ENCODE results near the gene SNX5.

Gene SNX5

GRCh38 chr20:17936761-17937732 lies 31.5 kb downstream of the SNX5 start:
- no peak overlapping the region for H3K4me3 ChIP-seq (ENCODE audit: low read length)
- H3K36me3 ChIP-seq (ENCODE audit: insufficient read depth, low read length) = peaks cover 19% of the 10 kb centered on the region
- peaks cover 50% of the 10 kb centered on the region for H3K4me1 ChIP-seq (ENCODE audit: insufficient read depth, low read length)
- H3K9ac ChIP-seq (ENCODE audit: low read depth, low read length) = no peak overlapping the region
- no peak overlapping the region for H3K27ac ChIP-seq (ENCODE audit: low read depth, low read length)
- peaks cover 9% of the 10 kb centered on the region; the same call in 1 of the 2 replicates for H3K27me3 ChIP-seq (ENCODE audit: insufficient read depth, low read length)
- no peaks in the 10 kb centered on the region for H3K9me3 ChIP-seq (ENCODE audit: insufficient read depth, low read depth, low read length)
- 57% methylated on average over 18 of the region's 19 CpGs for WGBS

- Histone ChIP-seq H3K27me3 (ENCODE audit: insufficient read depth, low read length) (peaks cover 9% of the 10 kb centered on the region; the same call in 1 of the 2 replicates), H3K9ac (ENCODE audit: low read depth, low read length) (no peak overlapping the region), H3K4me1 (ENCODE audit: insufficient read depth, low read length) (peaks cover 50% of the 10 kb centered on the region), H3K9me3 (ENCODE audit: insufficient read depth, low read depth, low read length) (no peaks in the 10 kb centered on the region), H3K27ac (ENCODE audit: low read depth, low read length) (no peak overlapping the region), H3K4me3 (ENCODE audit: low read length) (no peak overlapping the region), H3K36me3 (ENCODE audit: insufficient read depth, low read length) (peaks cover 12% of the 10 kb centered on the region)
- 67% methylated on average over 8 of the region's 8 CpGs for WGBS
Observed at GRCh38 chr20:17936286-17936760, 32.3 kb downstream of the SNX5 start.

GRCh38 chr20:17935761-17936160 lies 32.8 kb downstream of the SNX5 start:
- Histone ChIP-seq H3K27ac (ENCODE audit: low read depth, low read length) (no peak overlapping the region), H3K9me3 (ENCODE audit: insufficient read depth, low read depth, low read length) (no peaks in the 10 kb centered on the region), H3K4me3 (ENCODE audit: low read length) (no peak overlapping the region), H3K9ac (ENCODE audit: low read depth, low read length) (no peak overlapping the region), H3K4me1 (ENCODE audit: insufficient read depth, low read length) (peaks cover 50% of the 10 kb centered on the region), H3K36me3 (ENCODE audit: insufficient read depth, low read length) (peaks cover 6% of the 10 kb centered on the region), H3K27me3 (ENCODE audit: insufficient read depth, low read length) (peaks cover 9% of the 10 kb centered on the region; the same call in 1 of the 2 replicates)
- WGBS = 94% methylated on average over 8 of the region's 9 CpGs

- Histone ChIP-seq H3K9ac (ENCODE audit: low read depth, low read length) (no peak overlapping the region), H3K27me3 (ENCODE audit: insufficient read depth, low read length) (peaks cover 9% of the 10 kb centered on the region; the same call in 1 of the 2 replicates), H3K36me3 (ENCODE audit: insufficient read depth, low read length) (peaks cover under 1% of the 10 kb centered on the region; the same call in 1 of the 2 replicates), H3K27ac (ENCODE audit: low read depth, low read length) (no peak overlapping the region), H3K4me3 (ENCODE audit: low read length) (no peak overlapping the region), H3K4me1 (ENCODE audit: insufficient read depth, low read length) (peaks cover 49% of the 10 kb centered on the region), H3K9me3 (ENCODE audit: insufficient read depth, low read depth, low read length) (no peaks in the 10 kb centered on the region)
- WGBS = 93% methylated on average over 3 of the region's 3 CpGs
Observed at GRCh38 chr20:17935186-17935585, 33.4 kb downstream of the SNX5 start.

GRCh38 chr20:17934141-17934862 lies 34.3 kb downstream of the SNX5 start:
- Histone ChIP-seq H3K4me3 (ENCODE audit: low read length) (0 out of 2 replicates have a peak overlapping the region, but pooled peaks have one; percentile 8), H3K36me3 (ENCODE audit: insufficient read depth, low read length) (no peaks in the 10 kb centered on the region), H3K4me1 (ENCODE audit: insufficient read depth, low read length) (peaks cover 41% of the 10 kb centered on the region), H3K9me3 (ENCODE audit: insufficient read depth, low read depth, low read length) (no peaks in the 10 kb centered on the region), H3K27me3 (ENCODE audit: insufficient read depth, low read length) (peaks cover 9% of the 10 kb centered on the region; the same call in 1 of the 2 replicates), H3K9ac (ENCODE audit: low read depth, low read length) (no peak overlapping the region), H3K27ac (ENCODE audit: low read depth, low read length) (peak overlapping the region; percentile 34; the same call in 1 of the 2 replicates)
- WGBS = 36% methylated on average over 16 of the region's 16 CpGs

- Histone ChIP-seq H3K27me3 (ENCODE audit: insufficient read depth, low read length) (peaks cover 9% of the 10 kb centered on the region; the same call in 1 of the 2 replicates), H3K9me3 (ENCODE audit: insufficient read depth, low read depth, low read length) (no peaks in the 10 kb centered on the region), H3K27ac (ENCODE audit: low read depth, low read length) (no peak overlapping the region; the same call in 1 of the 2 replicates), H3K4me1 (ENCODE audit: insufficient read depth, low read length) (peaks cover 36% of the 10 kb centered on the region), H3K36me3 (ENCODE audit: insufficient read depth, low read length) (no peaks in the 10 kb centered on the region), H3K9ac (ENCODE audit: low read depth, low read length) (no peak overlapping the region), H3K4me3 (ENCODE audit: low read length) (no peak overlapping the region)
- WGBS = 41% methylated on average over 5 of the region's 5 CpGs
Observed at GRCh38 chr20:17933711-17934110, 34.9 kb downstream of the SNX5 start.

- Histone ChIP-seq H3K4me1 (ENCODE audit: insufficient read depth, low read length) (peaks cover 32% of the 10 kb centered on the region), H3K4me3 (ENCODE audit: low read length) (no peak overlapping the region), H3K9ac (ENCODE audit: low read depth, low read length) (no peak overlapping the region), H3K27me3 (ENCODE audit: insufficient read depth, low read length) (peaks cover 9% of the 10 kb centered on the region; the same call in 1 of the 2 replicates), H3K27ac (ENCODE audit: low read depth, low read length) (no peak overlapping the region), H3K9me3 (ENCODE audit: insufficient read depth, low read depth, low read length) (no peaks in the 10 kb centered on the region), H3K36me3 (ENCODE audit: insufficient read depth, low read length) (no peaks in the 10 kb centered on the region)
- WGBS = 84% methylated on average over 1 of the region's 1 CpG
Observed at GRCh38 chr20:17933121-17933520, 35.5 kb downstream of the SNX5 start.

GRCh38 chr20:17932396-17932795 lies 36.2 kb downstream of the SNX5 start:
- 94% methylated on average over 5 of the region's 5 CpGs for WGBS
- Histone ChIP-seq H3K27me3 (ENCODE audit: insufficient read depth, low read length) (peaks cover 9% of the 10 kb centered on the region; the same call in 1 of the 2 replicates), H3K4me1 (ENCODE audit: insufficient read depth, low read length) (peaks cover 31% of the 10 kb centered on the region), H3K9me3 (ENCODE audit: insufficient read depth, low read depth, low read length) (no peaks in the 10 kb centered on the region), H3K9ac (ENCODE audit: low read depth, low read length) (no peak overlapping the region), H3K4me3 (ENCODE audit: low read length) (no peak overlapping the region), H3K36me3 (ENCODE audit: insufficient read depth, low read length) (no peaks in the 10 kb centered on the region), H3K27ac (ENCODE audit: low read depth, low read length) (no peak overlapping the region)

GRCh38 chr20:17931513-17931912 lies 37.1 kb downstream of the SNX5 start:
- Histone ChIP-seq H3K27ac (ENCODE audit: low read depth, low read length) (no peak overlapping the region), H3K9ac (ENCODE audit: low read depth, low read length) (no peak overlapping the region), H3K9me3 (ENCODE audit: insufficient read depth, low read depth, low read length) (no peaks in the 10 kb centered on the region), H3K36me3 (ENCODE audit: insufficient read depth, low read length) (no peaks in the 10 kb centered on the region), H3K4me3 (ENCODE audit: low read length) (no peak overlapping the region), H3K4me1 (ENCODE audit: insufficient read depth, low read length) (peaks cover 23% of the 10 kb centered on the region), H3K27me3 (ENCODE audit: insufficient read depth, low read length) (peaks cover 9% of the 10 kb centered on the region; the same call in 1 of the 2 replicates)
- WGBS = 96% methylated on average over 1 of the region's 1 CpG

- Histone ChIP-seq H3K9ac (ENCODE audit: low read depth, low read length) (no peak overlapping the region), H3K27ac (ENCODE audit: low read depth, low read length) (no peak overlapping the region), H3K27me3 (ENCODE audit: insufficient read depth, low read length) (peaks cover 9% of the 10 kb centered on the region; the same call in 1 of the 2 replicates), H3K9me3 (ENCODE audit: insufficient read depth, low read depth, low read length) (no peaks in the 10 kb centered on the region), H3K4me3 (ENCODE audit: low read length) (no peak overlapping the region), H3K36me3 (ENCODE audit: insufficient read depth, low read length) (no peaks in the 10 kb centered on the region), H3K4me1 (ENCODE audit: insufficient read depth, low read length) (peaks cover 6% of the 10 kb centered on the region)
- 87% methylated on average over 22 of the region's 22 CpGs for WGBS
Observed at GRCh38 chr20:17928633-17929311, 39.8 kb downstream of the SNX5 start.

Data from HUES64 (cell line).